Stimulated activated CD8-positive, alpha-beta memory T cell treated with anti-CD3 and anti-CD28 coated beads, Interleukin-15, amount 100 ng/mL, for 24 hours (primary cell): ENCODE measurements around the gene DNPH1.

Experiments
- DNase-seq: peaks from one replicate; pipeline ENCODE4 v3.0.0-alpha.2; 2020; ENCODE audit warnings: low read depth

Gene DNPH1

DNA sequence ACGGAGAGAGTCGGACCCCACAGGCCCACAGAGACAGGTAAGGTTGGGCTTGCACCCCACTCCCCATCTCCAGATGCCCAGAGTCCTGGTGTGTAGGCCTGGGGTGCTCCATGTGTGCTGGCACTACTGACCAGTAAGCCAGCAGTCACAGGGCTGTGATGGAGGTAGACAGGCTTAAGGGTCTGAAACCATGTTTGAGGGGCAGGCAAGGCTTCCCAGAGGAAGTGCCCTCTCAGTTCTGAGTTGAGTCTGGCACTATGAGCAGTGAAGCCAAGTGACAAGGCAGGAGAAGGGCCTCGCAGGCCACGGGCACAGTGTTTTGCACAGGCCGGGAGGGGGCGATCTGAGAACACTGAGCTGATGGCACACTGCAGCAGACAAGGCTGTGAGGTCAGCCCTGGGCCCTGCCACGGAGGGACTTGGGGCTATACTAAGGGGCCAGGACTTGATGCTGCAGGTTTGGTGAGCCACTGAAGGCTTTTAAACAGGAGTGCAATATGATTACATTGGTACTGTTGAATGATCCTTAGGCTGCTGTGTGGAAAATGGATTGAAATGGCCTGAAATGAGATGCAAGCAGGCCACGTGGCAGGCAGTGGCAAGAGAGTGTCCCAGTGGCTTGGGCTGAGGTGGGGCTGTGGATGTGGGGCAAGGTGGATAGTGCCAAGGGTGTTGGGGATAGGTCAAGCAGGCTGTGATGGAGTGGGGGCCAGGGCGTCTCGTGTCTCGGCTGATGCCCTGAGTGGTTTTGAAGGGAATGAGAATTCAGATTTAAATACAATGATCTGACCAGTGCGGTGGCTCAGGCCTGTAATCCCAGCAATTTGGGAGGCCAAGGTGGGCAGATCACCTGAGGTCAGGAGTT is 34.3 kb upstream of the DNPH1 start:
- DNase-seq: peak; percentile 40

DNA sequence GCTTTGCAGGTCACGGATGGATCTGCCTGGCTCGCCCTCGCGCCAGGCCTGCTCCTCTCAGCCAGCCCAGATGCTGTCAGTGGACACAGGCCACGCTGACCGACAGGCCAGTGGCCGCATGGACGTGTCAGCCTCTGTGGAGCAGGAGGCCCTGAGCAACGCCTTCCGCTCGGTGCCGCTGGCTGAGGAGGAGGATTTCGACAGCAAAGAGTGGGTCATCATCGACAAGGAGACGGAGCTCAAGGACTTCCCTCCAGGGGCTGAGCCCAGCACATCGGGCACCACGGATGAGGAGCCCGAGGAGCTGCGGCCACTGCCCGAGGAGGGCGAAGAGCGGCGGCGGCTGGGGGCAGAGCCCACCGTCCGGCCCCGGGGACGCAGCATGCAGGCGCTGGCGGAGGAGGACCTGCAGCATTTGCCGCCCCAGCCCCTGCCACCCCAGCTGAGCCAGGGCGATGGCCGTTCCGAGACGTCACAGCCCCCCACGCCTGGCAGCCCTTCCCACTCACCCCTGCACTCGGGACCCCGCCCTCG is 33.6 kb upstream of the DNPH1 start:
- no peak for DNase-seq

DNA sequence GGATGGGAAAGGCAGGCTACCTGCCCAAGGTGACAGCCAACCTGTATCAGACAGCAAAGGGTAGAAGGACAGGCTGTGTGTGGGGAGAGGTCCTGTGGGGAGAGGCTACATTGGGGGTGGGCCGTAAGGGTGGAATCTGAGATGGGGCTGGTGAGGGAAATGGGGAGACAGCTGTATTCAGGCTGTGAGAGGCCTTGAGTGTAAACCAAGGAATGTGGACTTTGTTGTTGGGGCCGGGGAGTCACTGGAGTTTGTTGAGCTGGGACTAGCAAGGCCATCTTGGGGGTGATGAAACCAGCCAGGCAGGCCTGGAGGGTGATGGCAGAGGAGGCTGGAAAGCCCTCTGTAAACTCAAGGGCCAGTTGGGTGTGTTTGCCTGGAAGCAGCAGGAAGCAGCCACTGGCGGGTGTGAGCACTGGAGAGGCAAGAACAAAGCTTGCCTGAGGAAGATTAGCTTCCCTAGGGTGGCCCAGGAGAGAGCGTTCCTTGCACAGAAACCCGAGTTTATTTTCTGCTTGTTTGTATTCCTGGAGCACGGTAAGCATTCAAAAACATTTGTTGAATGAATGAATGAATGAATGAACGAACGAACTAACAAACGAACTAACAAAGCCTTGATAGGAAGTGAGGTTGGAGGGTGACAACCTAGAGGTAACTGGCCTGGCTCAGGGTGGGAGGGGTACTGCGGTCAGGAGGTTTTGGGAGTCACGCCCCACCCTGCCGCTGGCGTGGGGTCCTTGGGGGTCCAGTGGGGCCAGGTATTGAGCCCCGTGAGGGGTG is 32.9 kb upstream of the DNPH1 start:
- DNase-seq: no peak

DNA sequence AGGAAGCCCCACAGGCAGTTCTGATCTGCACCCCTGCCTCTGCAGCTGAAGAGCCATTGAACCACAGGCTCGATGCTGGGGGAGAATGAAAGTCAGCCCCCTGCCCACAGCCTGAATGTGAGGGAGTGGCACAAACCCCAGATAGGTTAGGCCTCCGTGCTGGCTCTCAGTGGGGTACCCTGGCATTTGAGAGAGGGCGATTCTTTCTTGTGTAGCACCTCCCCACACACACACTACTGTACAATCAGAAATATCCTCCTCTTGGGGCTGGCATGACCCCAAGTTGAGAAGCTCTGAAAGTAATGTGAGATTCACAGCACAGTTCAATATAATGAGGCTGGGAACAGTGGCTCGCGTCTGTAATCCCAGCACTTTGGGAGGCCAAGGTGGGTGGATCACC is 31.9 kb upstream of the DNPH1 start:
- no peak for DNase-seq

DNA sequence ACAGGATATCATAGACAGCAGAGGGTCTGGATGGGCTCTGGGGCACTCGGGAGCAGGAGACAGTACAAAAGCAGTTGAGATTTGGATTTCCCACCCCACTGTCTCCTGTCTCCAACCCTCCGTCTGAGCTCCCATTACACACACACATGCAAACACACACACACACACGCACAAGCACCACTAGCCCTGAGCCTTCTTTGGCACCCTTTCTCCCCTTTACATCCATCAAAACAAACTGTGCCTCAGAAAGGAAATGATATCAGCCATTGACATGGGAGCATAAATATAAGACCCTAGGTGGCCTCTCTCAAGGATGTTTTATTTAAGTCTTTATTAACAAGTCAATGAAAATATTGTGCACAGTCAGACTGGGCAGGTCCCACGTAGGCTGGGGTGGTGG is 31.5 kb upstream of the DNPH1 start:
- no peak for DNase-seq

DNA sequence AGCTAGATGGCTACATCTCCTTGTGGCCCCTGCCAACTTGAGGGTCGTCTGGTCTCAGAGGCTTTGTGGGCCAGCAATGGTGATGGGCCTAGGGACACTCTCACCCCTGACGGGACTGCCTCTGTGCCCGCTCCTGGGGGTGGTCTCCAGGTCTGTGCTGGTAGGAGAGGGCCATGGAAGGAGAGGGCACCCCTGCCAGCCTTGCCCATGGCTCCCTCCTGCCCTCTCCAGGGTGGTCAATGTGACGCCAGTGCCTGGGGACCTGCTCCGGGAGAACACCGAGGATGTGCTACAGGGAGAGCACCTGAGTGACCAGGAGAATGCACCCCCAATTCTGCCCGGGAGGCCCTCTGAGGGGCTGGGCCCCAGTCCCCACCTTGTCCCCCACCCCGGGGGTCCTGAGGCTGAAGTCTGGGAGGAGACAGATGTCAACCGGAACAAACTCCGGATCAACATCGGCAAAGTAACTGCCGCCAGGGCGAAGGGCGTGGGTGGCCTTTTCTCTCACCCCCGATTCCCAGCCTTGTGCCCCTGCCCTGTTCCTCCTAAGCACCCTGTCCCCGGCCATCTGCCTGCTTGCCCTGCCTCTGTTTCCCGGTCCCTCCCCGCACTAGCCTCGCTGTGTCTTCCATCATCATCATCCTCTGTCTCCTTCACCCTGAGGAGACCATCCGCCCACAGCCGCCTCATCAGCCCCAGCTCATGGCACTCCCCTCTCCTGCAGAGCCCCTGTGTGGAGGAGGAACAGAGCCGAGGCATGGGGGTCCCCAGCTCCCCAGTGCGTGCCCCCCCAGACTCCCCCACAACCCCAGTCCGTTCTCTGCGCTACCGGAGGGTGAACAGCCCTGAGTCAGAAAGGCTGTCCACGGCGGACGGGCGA is 29.8 kb upstream of the DNPH1 start:
- DNase-seq: no peak

DNA sequence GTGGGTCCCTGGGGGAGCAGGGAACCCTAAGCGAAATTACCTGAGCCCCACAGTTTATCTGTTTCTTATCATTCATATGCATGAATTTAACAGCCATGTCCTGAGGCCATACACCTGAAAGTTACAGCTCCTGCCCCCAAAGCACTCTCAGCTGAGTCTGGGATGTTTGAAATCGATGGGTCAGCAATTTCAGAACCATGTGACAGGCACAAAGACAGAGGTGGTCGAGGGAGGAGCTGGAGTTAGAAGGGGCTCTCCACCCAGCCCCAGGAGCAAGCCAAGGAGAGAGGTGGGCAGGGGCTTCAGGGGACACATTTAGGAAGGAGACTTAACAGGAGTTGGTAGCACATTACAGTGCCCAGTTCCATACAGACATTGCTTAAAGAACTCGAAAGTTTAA is 28.9 kb upstream of the DNPH1 start:
- DNase-seq: no peak

DNA sequence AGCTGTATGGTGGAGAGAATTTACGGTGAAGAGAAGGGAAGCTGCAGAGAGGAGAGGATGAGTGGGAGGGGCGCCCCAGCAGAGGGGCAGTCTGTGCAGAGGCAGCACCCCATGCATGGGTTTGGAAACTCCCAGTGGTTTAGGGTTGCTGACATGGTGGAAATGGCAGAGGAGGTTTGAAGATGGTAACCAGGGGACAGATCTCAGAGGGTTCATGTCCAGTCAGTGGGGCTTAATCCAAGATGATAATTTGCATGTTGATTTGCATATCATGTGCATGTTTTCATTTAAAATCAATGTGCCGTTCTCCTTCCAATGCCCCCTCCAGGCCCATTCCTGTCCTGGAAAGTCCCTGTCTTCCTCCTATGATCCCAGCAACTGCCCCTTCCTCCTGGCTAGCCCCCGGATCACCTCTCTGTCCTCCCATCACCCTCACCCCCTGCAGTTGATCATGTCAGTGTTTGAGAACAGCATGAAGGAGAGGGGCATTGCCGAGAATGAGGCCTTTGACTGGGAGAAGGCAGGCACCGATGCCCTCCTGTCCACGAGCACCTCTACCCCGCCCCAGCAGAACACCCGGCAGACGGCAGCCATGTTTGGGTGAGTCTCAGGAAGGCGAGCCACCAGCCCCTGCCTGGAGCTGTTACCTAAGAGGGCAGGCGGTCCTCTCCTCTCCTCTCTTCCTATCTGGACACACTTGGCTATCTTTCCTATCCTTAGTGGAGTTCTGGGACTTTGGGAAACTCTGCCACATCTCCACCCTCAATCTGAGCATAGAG is 28.3 kb upstream of the DNPH1 start:
- no peak for DNase-seq

DNA sequence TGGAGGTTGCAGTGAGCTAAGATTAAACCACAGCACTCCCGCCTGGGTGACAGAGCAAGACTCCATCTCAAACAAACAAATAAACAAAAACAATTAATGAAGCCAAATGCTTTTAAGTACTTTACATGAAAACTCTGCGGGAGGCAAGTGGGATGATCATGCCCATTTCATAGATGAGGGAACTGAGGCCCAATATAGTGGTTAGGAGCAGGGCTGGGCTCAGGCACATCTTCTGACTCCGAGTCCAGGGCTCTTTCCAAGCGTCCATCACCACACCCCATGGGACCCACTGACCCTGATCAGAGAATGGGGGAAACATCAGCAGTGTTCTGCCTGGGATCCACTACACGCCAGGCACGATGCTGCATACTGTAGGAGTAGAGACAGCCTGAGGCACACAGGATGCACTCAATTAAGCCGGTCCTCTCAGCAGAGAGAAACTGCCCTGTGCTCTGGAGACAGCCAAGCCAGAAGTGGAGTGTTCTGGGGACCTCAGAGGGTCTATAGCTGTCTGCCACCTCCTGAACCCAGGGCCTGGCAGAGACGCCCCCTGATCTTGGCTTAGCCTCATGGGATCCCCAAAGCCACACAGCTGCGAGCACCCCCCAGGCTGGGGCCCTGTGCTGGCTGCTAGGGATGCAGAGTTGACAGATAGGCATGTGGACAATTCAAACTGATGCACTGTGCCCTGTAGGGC is 27.5 kb upstream of the DNPH1 start:
- DNase-seq: no peak

DNA sequence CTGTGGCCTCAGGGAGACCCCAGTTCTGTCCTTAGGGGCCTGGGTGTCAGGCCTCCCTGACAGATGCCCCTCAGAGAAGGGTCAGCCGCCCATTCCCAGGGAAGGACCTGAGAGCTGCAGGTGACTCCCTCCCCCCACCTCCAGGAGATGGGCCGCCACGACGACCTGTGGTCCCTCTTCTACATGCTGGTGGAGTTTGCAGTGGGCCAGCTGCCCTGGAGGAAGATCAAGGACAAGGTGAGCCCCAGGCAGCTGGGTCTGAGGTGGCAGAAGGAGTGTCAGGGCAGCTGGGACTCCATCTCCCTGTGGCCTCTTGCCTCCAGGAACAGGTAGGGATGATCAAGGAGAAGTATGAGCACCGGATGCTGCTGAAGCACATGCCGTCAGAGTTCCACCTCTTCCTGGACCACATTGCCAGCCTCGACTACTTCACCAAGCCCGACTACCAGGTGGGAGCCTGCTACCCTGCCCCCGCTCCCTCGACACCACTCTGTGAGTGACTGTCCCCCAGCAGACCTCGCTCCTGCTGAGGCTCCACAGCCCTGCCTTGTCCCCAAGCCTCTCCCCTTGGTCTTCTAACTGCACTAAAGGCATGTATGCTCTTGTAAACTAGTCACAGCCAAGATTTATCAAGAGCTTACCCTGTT is 26.2 kb upstream of the DNPH1 start:
- no peak for DNase-seq

DNA sequence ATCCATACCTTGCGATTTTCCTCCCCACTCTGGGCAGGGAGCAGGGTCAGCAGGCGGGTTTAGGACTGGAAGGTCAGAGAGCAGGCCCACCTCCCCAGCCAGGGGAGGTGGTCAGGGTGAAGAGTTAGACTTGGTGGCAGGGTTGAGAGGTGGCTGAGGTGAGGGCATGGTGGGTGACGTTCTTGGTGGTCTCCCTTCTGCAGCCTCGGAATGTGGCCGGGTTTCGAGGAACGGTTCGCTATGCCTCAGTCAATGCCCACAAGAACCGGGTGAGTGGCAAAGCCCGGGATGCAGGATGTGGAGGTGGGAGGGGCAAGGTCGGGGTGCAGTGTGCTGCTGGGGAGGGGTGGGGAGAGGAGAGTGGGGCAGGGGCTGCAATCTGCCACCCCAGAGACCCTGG is 25.6 kb upstream of the DNPH1 start:
- DNase-seq: no peak

DNA sequence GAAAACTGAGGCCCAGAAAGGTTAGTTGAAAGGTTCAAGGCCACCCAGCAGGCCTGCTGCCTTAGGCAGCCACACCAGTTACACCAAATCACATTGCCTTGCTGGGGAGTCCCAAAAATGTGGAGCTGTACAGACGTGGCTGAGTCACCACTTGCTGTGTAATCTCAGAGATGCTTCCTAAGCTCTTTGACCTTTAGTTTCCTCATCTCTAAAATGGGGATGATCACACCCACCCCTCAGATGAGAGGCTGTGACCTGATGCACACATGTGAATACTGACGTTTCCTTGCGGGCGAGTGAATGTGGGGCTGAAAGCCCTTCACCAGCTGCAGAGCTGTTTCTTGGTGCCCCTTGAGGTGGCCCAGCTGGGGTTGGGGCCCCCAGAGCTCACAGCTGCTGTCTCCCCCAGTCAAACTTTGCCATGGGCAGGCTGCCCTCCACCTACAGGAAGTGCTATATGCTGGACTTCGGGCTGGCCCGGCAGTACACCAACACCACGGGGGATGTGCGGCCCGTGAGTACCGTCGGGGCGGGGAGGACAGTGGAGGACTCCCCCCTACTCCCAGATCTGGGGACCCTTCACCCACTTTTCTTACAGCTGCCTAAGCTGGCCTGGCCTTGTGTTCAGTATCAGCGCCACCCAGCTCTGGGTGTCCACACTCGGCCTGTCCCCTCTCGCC is 25.0 kb upstream of the DNPH1 start:
- DNase-seq: no peak

DNA sequence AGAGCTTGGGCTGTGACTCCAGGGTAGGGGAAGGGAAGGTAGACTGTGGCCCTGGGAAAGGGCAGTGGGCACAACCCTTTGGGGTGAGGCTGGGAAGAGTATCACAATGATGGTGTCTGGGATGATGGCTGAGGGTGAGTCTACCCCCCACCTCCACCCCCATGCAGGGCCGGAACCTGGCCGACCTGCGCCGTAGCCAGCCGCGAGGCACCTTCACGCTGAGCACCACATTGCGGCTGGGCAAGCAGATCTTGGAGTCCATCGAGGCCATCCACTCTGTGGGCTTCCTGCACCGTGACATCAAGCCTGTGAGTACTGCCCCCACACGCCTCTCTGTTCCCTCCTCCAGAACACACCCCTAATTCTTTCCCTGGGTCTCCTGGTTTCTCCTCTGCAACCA is 24.1 kb upstream of the DNPH1 start:
- DNase-seq: no peak

DNA sequence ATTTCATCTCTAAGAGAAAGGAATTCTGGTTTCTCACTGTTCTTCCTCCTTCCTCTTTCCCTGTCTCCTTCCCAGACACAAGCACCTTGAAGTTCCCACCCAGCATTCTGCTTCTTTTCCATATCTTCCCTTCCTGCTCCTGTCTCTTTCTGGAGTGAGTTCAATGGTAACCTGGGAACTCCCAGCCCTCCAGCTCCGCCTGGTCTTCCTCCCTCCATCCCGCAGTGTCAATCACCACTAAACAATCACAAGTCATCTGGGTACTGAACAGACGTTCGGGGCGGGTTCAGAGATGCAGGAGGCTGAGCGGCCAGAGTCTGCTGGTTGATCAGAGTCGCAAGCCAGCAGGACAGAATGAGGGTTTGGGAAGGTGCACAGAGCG is 21.7 kb upstream of the DNPH1 start:
- DNase-seq: no peak

DNA sequence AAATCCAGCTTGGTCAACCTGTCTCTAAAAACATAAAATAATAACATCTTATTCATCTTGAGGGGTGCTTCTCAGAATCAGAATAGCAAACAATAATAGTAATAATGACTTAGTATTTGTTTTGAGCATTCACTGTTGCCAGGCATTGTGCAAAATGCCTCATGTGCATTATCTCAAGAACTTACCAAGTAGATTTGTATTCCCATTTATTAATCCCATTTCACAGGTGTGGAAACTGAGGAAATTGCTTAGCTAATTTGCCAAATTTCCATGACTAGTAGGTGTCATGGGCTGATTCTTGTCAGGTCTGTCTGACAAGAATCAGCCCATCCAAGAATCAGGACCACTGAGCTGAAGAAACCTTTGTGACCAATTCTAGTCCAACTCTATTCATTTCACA is 19.5 kb upstream of the DNPH1 start:
- no peak for DNase-seq

DNA sequence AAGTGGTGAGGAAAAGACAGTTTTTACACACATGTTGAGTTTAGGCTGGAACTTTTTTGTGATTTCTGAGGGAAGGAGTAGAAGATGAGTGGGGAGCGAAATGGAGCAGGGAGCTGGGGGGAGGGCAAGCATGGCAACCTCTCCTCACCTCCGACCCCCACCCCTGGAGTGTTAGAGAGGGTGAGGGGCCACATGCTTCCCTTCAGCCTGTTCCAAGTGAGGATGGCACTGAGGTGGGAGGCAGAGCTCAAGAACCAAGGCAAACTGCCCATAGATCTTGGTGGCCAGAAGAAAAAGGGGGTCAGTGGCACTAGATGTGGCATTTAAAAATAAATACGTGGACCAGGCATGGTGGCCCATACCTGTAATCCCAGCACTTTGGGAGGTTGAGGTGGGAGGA is 18.8 kb upstream of the DNPH1 start:
- DNase-seq: no peak

DNA sequence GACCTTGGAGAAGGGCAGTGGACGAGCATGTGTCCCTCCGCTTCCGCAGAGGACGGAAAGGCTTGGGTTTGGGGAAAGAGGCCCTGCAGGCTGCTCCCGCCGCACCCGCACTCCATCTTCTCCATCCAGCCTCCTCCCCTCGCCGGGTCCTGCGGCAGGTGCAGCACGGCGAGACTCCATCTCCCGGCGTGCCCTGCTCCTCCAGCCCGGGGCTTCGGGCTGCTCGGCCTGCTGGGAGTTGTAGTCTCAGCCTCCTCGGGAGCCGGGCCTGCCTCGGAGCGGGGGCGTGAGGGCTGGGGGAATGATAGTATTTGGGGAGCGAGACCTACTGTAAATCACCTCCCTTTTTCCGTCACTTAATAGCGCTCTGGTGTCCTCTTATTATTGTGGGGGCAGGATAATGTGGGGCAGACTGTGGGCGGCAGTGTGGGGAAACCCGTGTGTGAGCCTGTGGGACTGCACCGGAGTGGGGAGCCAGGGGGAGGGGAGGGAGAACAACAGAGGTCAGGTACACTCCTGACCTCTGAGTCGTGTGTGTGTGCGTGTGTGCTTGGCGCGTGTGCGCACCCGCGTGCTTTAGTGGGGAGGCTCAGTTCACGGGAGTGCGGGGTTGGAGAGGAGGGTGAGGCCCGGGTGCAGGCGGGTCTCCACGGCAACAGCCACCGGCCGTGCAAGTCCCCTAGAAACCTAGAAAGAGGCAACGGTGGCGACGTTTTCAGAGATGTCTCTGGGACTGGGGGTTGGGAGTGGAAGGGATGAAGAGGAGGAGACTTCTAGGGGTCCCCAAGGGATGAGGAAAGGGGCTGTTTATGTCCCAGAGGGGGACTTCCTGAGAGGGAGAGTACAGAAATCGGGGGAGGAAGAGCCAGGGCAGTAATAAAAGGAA is 18.1 kb upstream of the DNPH1 start:
- peak; percentile 54 for DNase-seq

DNA sequence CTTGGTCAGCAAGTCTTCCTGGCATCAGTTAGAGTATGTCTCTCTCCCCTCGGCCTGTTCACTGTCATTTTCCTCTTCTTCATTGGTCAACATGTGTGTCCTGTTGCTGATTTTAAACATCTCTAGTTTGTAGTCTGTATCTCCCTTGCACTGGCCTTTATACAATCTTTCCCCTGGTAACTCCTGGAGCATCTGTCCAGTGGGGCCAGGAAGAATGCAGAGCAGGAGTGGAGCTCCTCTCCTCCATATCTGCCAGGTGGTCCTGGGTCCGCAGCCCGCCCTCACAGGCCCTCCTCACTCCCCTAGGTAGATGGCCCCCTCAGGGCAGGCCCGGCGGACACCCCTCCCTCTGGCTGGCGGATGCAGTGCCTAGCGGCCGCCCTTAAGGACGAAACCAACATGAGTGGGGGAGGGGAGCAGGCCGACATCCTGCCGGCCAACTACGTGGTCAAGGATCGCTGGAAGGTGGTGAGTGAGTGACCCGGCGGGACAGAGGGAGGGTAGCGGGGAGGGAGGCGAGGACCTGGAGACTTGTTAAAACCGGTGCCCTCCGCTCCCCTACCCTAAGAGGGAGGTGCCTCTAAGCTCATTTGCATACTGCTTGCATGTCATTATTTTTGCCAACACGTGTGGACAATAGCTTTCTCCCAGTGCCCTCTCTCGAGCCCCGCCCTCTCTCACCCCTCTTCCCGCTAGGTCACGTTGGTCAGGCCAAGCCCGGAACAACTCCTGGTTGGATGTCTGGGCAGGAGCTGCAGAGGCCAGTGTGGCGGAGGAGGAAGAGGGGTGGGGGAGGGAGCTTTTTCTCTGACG is 17.2 kb upstream of the DNPH1 start:
- DNase-seq: no peak
